ENCODE data around the gene GRAMD1B.

DNA sequence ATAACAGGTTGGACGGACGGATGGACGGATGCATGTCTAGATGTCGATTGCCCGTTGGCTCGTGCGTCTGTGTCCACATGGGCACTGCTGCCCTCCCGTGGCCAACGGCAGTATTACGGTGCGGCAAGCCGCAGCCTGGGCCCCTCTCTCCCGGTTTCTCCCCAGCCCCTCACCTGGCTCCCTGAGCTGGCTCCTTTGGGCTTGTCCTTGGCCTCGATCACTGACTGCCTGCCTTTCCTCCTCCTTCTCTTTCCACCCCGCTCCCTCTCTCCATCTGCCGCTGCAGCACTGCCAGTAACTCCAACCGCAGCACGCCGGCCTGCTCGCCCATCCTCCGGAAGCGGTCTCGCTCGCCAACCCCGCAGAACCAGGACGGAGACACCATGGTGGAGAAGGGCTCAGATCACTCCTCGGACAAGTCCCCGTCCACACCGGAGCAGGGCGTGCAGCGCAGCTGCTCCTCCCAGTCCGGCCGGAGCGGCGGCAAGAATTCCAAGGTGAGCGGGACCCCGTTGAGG lies 147.1 kb downstream of the GRAMD1B start:
- TF ChIP-seq, protein P1, sequence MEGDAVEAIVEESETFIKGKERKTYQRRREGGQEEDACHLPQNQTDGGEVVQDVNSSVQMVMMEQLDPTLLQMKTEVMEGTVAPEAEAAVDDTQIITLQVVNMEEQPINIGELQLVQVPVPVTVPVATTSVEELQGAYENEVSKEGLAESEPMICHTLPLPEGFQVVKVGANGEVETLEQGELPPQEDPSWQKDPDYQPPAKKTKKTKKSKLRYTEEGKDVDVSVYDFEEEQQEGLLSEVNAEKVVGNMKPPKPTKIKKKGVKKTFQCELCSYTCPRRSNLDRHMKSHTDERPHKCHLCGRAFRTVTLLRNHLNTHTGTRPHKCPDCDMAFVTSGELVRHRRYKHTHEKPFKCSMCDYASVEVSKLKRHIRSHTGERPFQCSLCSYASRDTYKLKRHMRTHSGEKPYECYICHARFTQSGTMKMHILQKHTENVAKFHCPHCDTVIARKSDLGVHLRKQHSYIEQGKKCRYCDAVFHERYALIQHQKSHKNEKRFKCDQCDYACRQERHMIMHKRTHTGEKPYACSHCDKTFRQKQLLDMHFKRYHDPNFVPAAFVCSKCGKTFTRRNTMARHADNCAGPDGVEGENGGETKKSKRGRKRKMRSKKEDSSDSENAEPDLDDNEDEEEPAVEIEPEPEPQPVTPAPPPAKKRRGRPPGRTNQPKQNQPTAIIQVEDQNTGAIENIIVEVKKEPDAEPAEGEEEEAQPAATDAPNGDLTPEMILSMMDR (IDR thresholded peaks at IDR 0.05) = peak; percentile 66 to 90 (median 82)
- no peak for TF ChIP-seq POLR2A (IDR thresholded peaks at IDR 0.05)
